GOT3 (cell line): ENCODE data around the gene HIF1A.
"Not testable (repeated sequence)": the region's sequence is repeated elsewhere in the genome, so short reads cannot be mapped to it uniquely, and the experiment has no call there.

Experiments
- DNase-seq: peaks from one replicate; lab custom pipeline; 2025; ENCODE audit warnings: mixed read lengths; lab: John Stamatoyannopoulos, UW

HIF1A gene

GRCh38 chr14:61673305-61673704 lies 22.0 kb upstream of the HIF1A start:
- DNase-seq, result no peak

- DNase-seq, result no peak
These were observed 20.0 kb upstream of the HIF1A start for GRCh38 chr14:61675291-61675690.

- DNase-seq, result no peak
These were observed 17.8 kb upstream of the HIF1A start for GRCh38 chr14:61677479-61677878.

- no peak for DNase-seq
These were observed 16.3 kb upstream of the HIF1A start for GRCh38 chr14:61678975-61679374.

- DNase-seq, result no peak
These were observed 13.9 kb upstream of the HIF1A start for GRCh38 chr14:61681413-61681812.

- no peak for DNase-seq
These were observed 12.2 kb upstream of the HIF1A start for GRCh38 chr14:61683108-61683507.

- DNase-seq, result no peak
These were observed 5.3 kb upstream of the HIF1A start for GRCh38 chr14:61690039-61690438.

- no peak for DNase-seq
These were observed 4.3 kb upstream of the HIF1A start for GRCh38 chr14:61690982-61691381.

GRCh38 chr14:61691495-61691894 lies 3.8 kb upstream of the HIF1A start:
- no peak for DNase-seq

GRCh38 chr14:61694039-61694438 lies 1.3 kb upstream of the HIF1A start:
- DNase-seq, result no peak

- peak; percentile 55 for DNase-seq
These were observed 598 bp downstream of the HIF1A start for GRCh38 chr14:61695695-61696527.

- no peak for DNase-seq
These were observed 1.5 kb downstream of the HIF1A start for GRCh38 chr14:61696753-61697318.

- DNase-seq, result no peak
These were observed 3.1 kb downstream of the HIF1A start for GRCh38 chr14:61698206-61698980.

GRCh38 chr14:61699027-61699426 lies 3.7 kb downstream of the HIF1A start:
- no peak for DNase-seq

- DNase-seq, result no peak
These were observed 5.0 kb downstream of the HIF1A start for GRCh38 chr14:61700104-61700886.

- DNase-seq, result no peak
These were observed 6.6 kb downstream of the HIF1A start for GRCh38 chr14:61701946-61702345.

GRCh38 chr14:61703342-61704129 lies 8.2 kb downstream of the HIF1A start:
- no peak for DNase-seq

- DNase-seq, result no peak
These were observed 9.2 kb downstream of the HIF1A start for GRCh38 chr14:61704554-61704953.

- no peak for DNase-seq
These were observed 9.7 kb downstream of the HIF1A start for GRCh38 chr14:61705017-61705416.

GRCh38 chr14:61706096-61706690 lies 10.9 kb downstream of the HIF1A start:
- no peak for DNase-seq

- DNase-seq, result not testable (repeated sequence)
These were observed 12.5 kb downstream of the HIF1A start for GRCh38 chr14:61707774-61708173.
